ENCODE data around the gene ANKS1B. TPM values are rescaled to one million over a fixed set of nuclear protein-coding genes. Genes with fewer than 3 reads are reported as not detected.

The ANKS1B gene
- total and polyA plus RNA-seq, 2 of the 4 experiments (the other 2 are of a cell fraction), result 0.17 to 0.18 TPM

GRCh38 chr12:99711246-99711645 is 273.5 kb downstream of the ANKS1B start:
- H3K27me3 ChIP-seq (ENCODE audit: control insufficient read depth, insufficient read depth, low read length), result no peaks in the 10 kb centered on the region
- DNase-seq, result no peak
- TF ChIP-seq MAFK (IDR thresholded peaks at IDR 0.05; ENCODE audit: low read depth, low read length) (no peak), RCOR1 (IDR thresholded peaks at IDR 0.05; ENCODE audit: insufficient replicate concordance, low read length) (no peak)
- H2BK15ac ChIP-seq (ENCODE audit: low read depth, low read length), result no peak overlapping the region
- H3K4me2 ChIP-seq (ENCODE audit: low read depth, low read length), result no peak overlapping the region
- no peak overlapping the region for H2BK5ac ChIP-seq (ENCODE audit: low read depth, low read length, poor library complexity, severe bottlenecking)
- no TSS peak for BruUV-seq (replicated peaks)
- ATAC-seq (ENCODE audit: low read depth), result no peak
- no peak overlapping the region for H4K5ac ChIP-seq (ENCODE audit: low read depth, low read length)
- H3K36me3 ChIP-seq (ENCODE audit: control insufficient read depth, insufficient read depth, low read length), result no peaks in the 10 kb centered on the region
- H4K20me1 ChIP-seq (ENCODE audit: insufficient read depth, low read length), result no peaks in the 10 kb centered on the region
- H3K18ac ChIP-seq (ENCODE audit: low read depth, low read length), result no peak overlapping the region
- H3K9me3 ChIP-seq (ENCODE audit: control insufficient read depth, insufficient read depth, low read length), result peaks cover 5% of the 10 kb centered on the region; the same call in 1 of the 2 replicates
- CTCF ChIA-PET, result no interaction called here
- dilution Hi-C loops (cut with HindIII; ENCODE audit: low sequenced_read_pairs, unreplicated experiment) (no loop called here), intact Hi-C loops (cut with micrococcal nuclease) (no loop called here), in situ Hi-C loops (cut with MboI; ENCODE audit: low sequenced_read_pairs) (no loop called here)
- no peak overlapping the region for H3K4ac ChIP-seq (ENCODE audit: low read depth, low read length)
- no peak overlapping the region for H3K56ac ChIP-seq (ENCODE audit: extremely low read depth, insufficient read depth, low read length)
- POLR2A ChIA-PET (ENCODE audit: unreplicated experiment), result no interaction called here
- no peaks in the 10 kb centered on the region for H3K4me1 ChIP-seq (ENCODE audit: control insufficient read depth, insufficient read depth, low read length)
- no peak overlapping the region for H3K14ac ChIP-seq (replicated peaks; ENCODE audit: low read depth, low read length)
- H3K4me3 ChIP-seq (ENCODE audit: insufficient read depth, low read depth, low read length), result no peak overlapping the region
- no peak overlapping the region for H2BK20ac ChIP-seq (ENCODE audit: low read depth, low read length)
- no peaks in the 10 kb centered on the region for H3K79me1 ChIP-seq (ENCODE audit: low read depth in 1 of 2, low read length in 2 of 2)
- no peak overlapping the region for H2BK120ac ChIP-seq (ENCODE audit: low read depth, low read length)
- no peak overlapping the region for H4K8ac ChIP-seq (ENCODE audit: low read depth in 2 of 2, low read length in 2 of 2)
- H2AK5ac ChIP-seq (ENCODE audit: low read depth, low read length), result no peak overlapping the region
- no peak overlapping the region for H3K9ac ChIP-seq (ENCODE audit: low read depth, low read length)
- H2AK9ac ChIP-seq (replicated peaks; ENCODE audit: low read depth, low read length, poor library complexity), result no peak overlapping the region
- H3K9me1 ChIP-seq (ENCODE audit: insufficient read depth, low read length), result no peaks in the 10 kb centered on the region
- no CpG with 5 or more reads among the region's 1 CpG for WGBS, 2 experiments (ENCODE audit: extremely low coverage in 2 of 2, insufficient read length in 1 of 2)
- no peak overlapping the region for H3K23ac ChIP-seq (ENCODE audit: low read depth, low read length)
- H4K91ac ChIP-seq (ENCODE audit: insufficient read depth, low read depth, low read length), result no peak overlapping the region
- no peak overlapping the region for H2AFZ ChIP-seq (replicated peaks; ENCODE audit: low read length, poor library complexity)
- H3K27ac ChIP-seq (ENCODE audit: insufficient read depth, low read length), result no peak overlapping the region

Measured in IMR-90 (cell line).